HEK293 (cell line): Measurements from ENCODE around the gene PLPPR1.

ENCODE experiments used
- CTCF ChIA-PET: fragments of 350-600 bp; formaldehyde crosslinking; extraction: SDS; loops from one replicate; lab custom pipeline; 2021; ENCODE audit warnings: antibody characterized with exemption; lab: Yijun Ruan, JAX
- POLR2A ChIA-PET: fragments of 300-600 bp; formaldehyde crosslinking; extraction: SDS; loops from one replicate; lab custom pipeline; 2020; ENCODE audit warnings: antibody characterized with exemption, inconsistent platforms; lab: Yijun Ruan, JAX
- H3K27ac ChIP-seq: fragments of 200-500 bp; sonication (Bioruptor generic); 2 replicates; pipeline ENCODE4 v1.5.1; 2014; ENCODE audit warnings: low read depth, low read length, control low read depth, inconsistent platforms; ENCODE audit errors: extremely low read depth
- H3K36me3 ChIP-seq, 2 experiments: fragments of 200-500 bp in 1 of 2; sonication (Bioruptor generic) in 1 of 2; 1 replicate in 1 of 2; 2 replicates in 1 of 2; pipeline ENCODE4 v1.5.1; 2014 to 2017; ENCODE audit warnings: inconsistent platforms in 2 of 2, low read length in 2 of 2; ENCODE audit not compliant: control insufficient read depth in 2 of 2, insufficient read depth in 1 of 2
- H3K4me1 ChIP-seq: fragments of 200-500 bp; sonication (Bioruptor generic); 2 replicates; pipeline ENCODE4 v1.5.1; 2014; ENCODE audit warnings: mild to moderate bottlenecking, low read length, inconsistent platforms; ENCODE audit not compliant: control insufficient read depth, insufficient read depth
- H3K4me3 ChIP-seq: 2 replicates; pipeline ENCODE4 v1.5.1; 2011; ENCODE audit warnings: low read depth, mild to moderate bottlenecking, control low read depth, low read length, moderate library complexity
- H3K9me3 ChIP-seq: fragments of 200-500 bp; sonication (Bioruptor generic); 2 replicates; pipeline ENCODE4 v1.5.1; 2014; ENCODE audit warnings: low read depth, low read length, inconsistent platforms; ENCODE audit not compliant: control insufficient read depth, insufficient read depth
- HOXA7 ChIP-seq: sonication (generic); formaldehyde crosslinking; IDR thresholded peaks from 2 replicates; pipeline ENCODE4 v1.8.1; 2022; ENCODE audit warnings: missing genetic modification reagents, borderline replicate concordance
- HOXD13 ChIP-seq: sonication (generic); formaldehyde crosslinking; IDR thresholded peaks from 2 replicates; pipeline ENCODE4 v1.8.0; 2022; ENCODE audit warnings: missing genetic modification reagents, borderline replicate concordance
- KLF7 ChIP-seq: fragments of 450-650 bp; formaldehyde crosslinking; IDR thresholded peaks from 2 replicates; pipeline ENCODE4 v1.5.1; 2016; ENCODE audit warnings: missing biosample characterization, missing genetic modification characterization, borderline replicate concordance
- SCRT2 ChIP-seq: fragments of 450-650 bp; formaldehyde crosslinking; IDR thresholded peaks from 2 replicates; pipeline ENCODE4 v1.5.1; 2016; ENCODE audit warnings: missing biosample characterization, missing genetic modification characterization
- WT1 ChIP-seq: fragments of 450-650 bp; formaldehyde crosslinking; IDR thresholded peaks from 2 replicates; pipeline ENCODE4 v1.5.1; 2016; ENCODE audit warnings: missing biosample characterization, missing genetic modification characterization
- ZBTB44 ChIP-seq: fragments of 450-650 bp; IDR thresholded peaks from 2 replicates; pipeline ENCODE4 v1.5.1; 2018; ENCODE audit warnings: missing biosample characterization, mild to moderate bottlenecking, missing genetic modification characterization
- ZBTB49 ChIP-seq: fragments of 450-650 bp; formaldehyde crosslinking; IDR thresholded peaks from 2 replicates; pipeline ENCODE4 v1.5.1; 2016; ENCODE audit warnings: missing biosample characterization, missing genetic modification characterization, low read depth
- ZNF133 ChIP-seq: fragments of 450-650 bp; formaldehyde crosslinking; IDR thresholded peaks from 2 replicates; pipeline ENCODE4 v1.5.1; 2016; ENCODE audit warnings: missing biosample characterization, missing genetic modification characterization
- ZNF366 ChIP-seq: fragments of 450-650 bp; formaldehyde crosslinking; conservative IDR thresholded peaks from 2 replicates; pipeline ENCODE4 v1.5.1; 2016; ENCODE audit warnings: missing biosample characterization, missing genetic modification characterization
- ZNF521 ChIP-seq: fragments of 450-650 bp; formaldehyde crosslinking; IDR thresholded peaks from 2 replicates; pipeline ENCODE4 v1.5.1; 2017; ENCODE audit warnings: missing biosample characterization, mild to moderate bottlenecking, missing genetic modification characterization
- ZNF529 ChIP-seq: fragments of 450-650 bp; formaldehyde crosslinking; IDR thresholded peaks from 2 replicates; pipeline ENCODE4 v1.5.1; 2017; ENCODE audit warnings: missing genetic modification characterization, missing biosample characterization; ENCODE audit not compliant: insufficient replicate concordance
- ZNF561 ChIP-seq: fragments of 450-650 bp; IDR thresholded peaks from 2 replicates; pipeline ENCODE4 v1.5.1; 2018; ENCODE audit warnings: missing biosample characterization, missing genetic modification characterization, borderline replicate concordance
- ZNF785 ChIP-seq: fragments of 450-650 bp; formaldehyde crosslinking; IDR thresholded peaks from 2 replicates; pipeline ENCODE4 v1.5.1; 2016; ENCODE audit warnings: missing biosample characterization, missing genetic modification characterization
- ZNF792 ChIP-seq: fragments of 450-650 bp; formaldehyde crosslinking; IDR thresholded peaks from 2 replicates; pipeline ENCODE4 v1.5.1; 2016; ENCODE audit warnings: missing biosample characterization, missing genetic modification characterization
- TF ChIP-seq, protein P1 (sequence below): fragments of 450-650 bp; formaldehyde crosslinking; IDR thresholded peaks from 2 replicates; pipeline ENCODE4 v1.5.1; 2016; ENCODE audit warnings: missing biosample characterization, missing genetic modification characterization, borderline replicate concordance
- TF ChIP-seq, protein P2 (sequence below): fragments of 450-650 bp; formaldehyde crosslinking; IDR thresholded peaks from 2 replicates; pipeline ENCODE4 v1.5.1; 2016; ENCODE audit warnings: missing biosample characterization, missing genetic modification characterization
- TF ChIP-seq, protein P3 (sequence below): IDR thresholded peaks from 2 replicates; pipeline ENCODE4 v1.6.1; 2011; ENCODE audit warnings: mild to moderate bottlenecking, low read depth, low read length, borderline replicate concordance
- TF ChIP-seq, protein P4 (sequence below): fragments of 450-650 bp; formaldehyde crosslinking; IDR thresholded peaks from 2 replicates; pipeline ENCODE4 v1.5.1; 2016; ENCODE audit warnings: missing biosample characterization, missing genetic modification characterization

Gene PLPPR1

GRCh38 chr9:101197026-101197425, 168.5 kb downstream of the PLPPR1 start (continued):
- no peak for TF ChIP-seq ZBTB49 (tag by site-specific recombination)

DNA sequence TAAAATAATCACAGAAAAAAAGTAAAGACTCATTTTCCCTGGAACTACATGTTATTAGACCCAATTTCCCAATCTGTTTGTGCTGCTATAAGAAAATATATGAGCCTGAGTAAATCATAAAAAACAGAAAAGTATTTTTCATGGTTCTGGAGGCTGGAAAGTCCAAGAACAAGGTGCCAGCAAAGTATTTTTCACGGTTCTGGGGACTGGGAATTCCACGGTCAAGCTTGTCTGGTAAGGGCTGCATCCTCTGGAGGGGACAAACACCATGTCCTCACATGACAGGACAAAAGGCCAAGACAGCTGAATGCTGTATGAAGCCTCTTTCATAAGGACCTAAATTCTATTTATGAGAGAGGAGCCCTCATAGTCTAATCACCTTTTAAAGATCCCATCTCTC, 172.3 kb downstream of the PLPPR1 start:
- H3K4me1 ChIP-seq: no peaks in the 10 kb centered on the region
- no peak overlapping the region for H3K27ac ChIP-seq
- no peaks in the 10 kb centered on the region for H3K9me3 ChIP-seq
- CTCF ChIA-PET: no interaction called here
- no peaks in the 10 kb centered on the region for H3K36me3 ChIP-seq
- POLR2A ChIA-PET: no interaction called here
- no peak overlapping the region for H3K4me3 ChIP-seq
- no peak for TF ChIP-seq ZNF785 (tag by site-specific recombination)
- TF ChIP-seq, protein P1, sequence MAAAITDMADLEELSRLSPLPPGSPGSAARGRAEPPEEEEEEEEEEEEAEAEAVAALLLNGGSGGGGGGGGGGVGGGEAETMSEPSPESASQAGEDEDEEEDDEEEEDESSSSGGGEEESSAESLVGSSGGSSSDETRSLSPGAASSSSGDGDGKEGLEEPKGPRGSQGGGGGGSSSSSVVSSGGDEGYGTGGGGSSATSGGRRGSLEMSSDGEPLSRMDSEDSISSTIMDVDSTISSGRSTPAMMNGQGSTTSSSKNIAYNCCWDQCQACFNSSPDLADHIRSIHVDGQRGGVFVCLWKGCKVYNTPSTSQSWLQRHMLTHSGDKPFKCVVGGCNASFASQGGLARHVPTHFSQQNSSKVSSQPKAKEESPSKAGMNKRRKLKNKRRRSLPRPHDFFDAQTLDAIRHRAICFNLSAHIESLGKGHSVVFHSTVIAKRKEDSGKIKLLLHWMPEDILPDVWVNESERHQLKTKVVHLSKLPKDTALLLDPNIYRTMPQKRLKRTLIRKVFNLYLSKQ (tag by site-specific recombination): no peak
- TF ChIP-seq ZNF529: no peak
- TF ChIP-seq ZNF521: no peak
- no peak for TF ChIP-seq SCRT2 (tag by site-specific recombination)
- TF ChIP-seq, protein P2, sequence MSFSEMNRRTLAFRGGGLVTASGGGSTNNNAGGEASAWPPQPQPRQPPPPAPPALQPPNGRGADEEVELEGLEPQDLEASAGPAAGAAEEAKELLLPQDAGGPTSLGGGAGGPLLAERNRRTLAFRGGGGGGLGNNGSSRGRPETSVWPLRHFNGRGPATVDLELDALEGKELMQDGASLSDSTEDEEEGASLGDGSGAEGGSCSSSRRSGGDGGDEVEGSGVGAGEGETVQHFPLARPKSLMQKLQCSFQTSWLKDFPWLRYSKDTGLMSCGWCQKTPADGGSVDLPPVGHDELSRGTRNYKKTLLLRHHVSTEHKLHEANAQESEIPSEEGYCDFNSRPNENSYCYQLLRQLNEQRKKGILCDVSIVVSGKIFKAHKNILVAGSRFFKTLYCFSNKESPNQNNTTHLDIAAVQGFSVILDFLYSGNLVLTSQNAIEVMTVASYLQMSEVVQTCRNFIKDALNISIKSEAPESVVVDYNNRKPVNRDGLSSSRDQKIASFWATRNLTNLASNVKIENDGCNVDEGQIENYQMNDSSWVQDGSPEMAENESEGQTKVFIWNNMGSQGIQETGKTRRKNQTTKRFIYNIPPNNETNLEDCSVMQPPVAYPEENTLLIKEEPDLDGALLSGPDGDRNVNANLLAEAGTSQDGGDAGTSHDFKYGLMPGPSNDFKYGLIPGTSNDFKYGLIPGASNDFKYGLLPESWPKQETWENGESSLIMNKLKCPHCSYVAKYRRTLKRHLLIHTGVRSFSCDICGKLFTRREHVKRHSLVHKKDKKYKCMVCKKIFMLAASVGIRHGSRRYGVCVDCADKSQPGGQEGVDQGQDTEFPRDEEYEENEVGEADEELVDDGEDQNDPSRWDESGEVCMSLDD: no peak
- no peak for TF ChIP-seq ZNF133
- TF ChIP-seq, protein P3, sequence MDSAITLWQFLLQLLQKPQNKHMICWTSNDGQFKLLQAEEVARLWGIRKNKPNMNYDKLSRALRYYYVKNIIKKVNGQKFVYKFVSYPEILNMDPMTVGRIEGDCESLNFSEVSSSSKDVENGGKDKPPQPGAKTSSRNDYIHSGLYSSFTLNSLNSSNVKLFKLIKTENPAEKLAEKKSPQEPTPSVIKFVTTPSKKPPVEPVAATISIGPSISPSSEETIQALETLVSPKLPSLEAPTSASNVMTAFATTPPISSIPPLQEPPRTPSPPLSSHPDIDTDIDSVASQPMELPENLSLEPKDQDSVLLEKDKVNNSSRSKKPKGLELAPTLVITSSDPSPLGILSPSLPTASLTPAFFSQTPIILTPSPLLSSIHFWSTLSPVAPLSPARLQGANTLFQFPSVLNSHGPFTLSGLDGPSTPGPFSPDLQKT: no peak
- no peak for TF ChIP-seq ZNF366 (tag by site-specific recombination)
- no peak for TF ChIP-seq ZNF792 (tag by site-specific recombination)
- TF ChIP-seq ZBTB44 (tag by site-specific recombination): no peak

- no peaks in the 10 kb centered on the region for H3K36me3 ChIP-seq
- TF ChIP-seq KLF7 (tag by site-specific recombination) (no peak), WT1 (tag by site-specific recombination) (no peak), HOXD13 (CRISPR knock-in tag) (no peak), ZNF561 (tag by site-specific recombination) (no peak), HOXA7 (CRISPR knock-in tag) (no peak)
- TF ChIP-seq, protein P4, sequence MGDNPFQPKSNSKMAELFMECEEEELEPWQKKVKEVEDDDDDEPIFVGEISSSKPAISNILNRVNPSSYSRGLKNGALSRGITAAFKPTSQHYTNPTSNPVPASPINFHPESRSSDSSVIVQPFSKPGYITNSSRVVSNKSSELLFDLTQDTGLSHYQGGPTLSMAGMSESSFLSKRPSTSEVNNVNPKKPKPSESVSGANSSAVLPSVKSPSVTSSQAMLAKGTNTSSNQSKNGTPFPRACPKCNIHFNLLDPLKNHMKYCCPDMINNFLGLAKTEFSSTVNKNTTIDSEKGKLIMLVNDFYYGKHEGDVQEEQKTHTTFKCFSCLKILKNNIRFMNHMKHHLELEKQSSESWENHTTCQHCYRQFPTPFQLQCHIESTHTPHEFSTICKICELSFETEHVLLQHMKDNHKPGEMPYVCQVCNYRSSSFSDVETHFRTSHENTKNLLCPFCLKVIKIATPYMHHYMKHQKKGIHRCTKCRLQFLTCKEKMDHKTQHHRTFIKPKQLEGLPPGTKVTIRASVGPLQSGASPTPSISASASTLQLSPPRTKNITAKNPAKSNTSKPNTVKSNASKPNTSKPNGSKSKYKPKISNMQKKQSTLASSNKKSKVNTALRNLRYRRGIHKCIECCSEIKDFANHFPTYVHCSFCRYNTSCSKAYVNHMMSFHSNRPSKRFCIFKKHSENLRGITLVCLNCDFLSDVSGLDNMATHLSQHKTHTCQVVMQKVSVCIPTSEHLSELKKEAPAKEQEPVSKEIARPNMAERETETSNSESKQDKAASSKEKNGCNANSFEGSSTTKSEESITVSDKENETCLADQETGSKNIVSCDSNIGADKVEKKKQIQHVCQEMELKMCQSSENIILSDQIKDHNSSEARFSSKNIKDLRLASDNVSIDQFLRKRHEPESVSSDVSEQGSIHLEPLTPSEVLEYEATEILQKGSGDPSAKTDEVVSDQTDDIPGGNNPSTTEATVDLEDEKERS: no peak
- H3K4me1 ChIP-seq: no peaks in the 10 kb centered on the region
- no peaks in the 10 kb centered on the region for H3K9me3 ChIP-seq
- no peak overlapping the region for H3K4me3 ChIP-seq
- CTCF ChIA-PET: interaction anchor here (0.7 kb wide), 1 partner anchor 491 kb away, joined by 3 read pairs; no protein-coding TSS in a partner anchor
- POLR2A ChIA-PET: no interaction called here
- H3K27ac ChIP-seq: no peak overlapping the region
Measured at GRCh38 chr9:101201630-101202029, 173.1 kb downstream of the PLPPR1 start.
